OCI-LY1 (cell line): ENCODE data around the gene DNAAF5.

Experiments used
- CTCF ChIP-seq: fragments of 200-600 bp; sonication (generic), shearing (Covaris generic); IDR thresholded peaks from 2 replicates; pipeline ENCODE4 v1.5.1; 2017; ENCODE audit warnings: mild to moderate bottlenecking, antibody characterized with exemption, low read length, moderate library complexity, mixed read lengths
- EZH2 ChIP-seq: fragments of 200-600 bp; sonication (generic), shearing (Covaris generic); IDR thresholded peaks from 2 replicates; pipeline ENCODE4 v1.8.0; 2017; ENCODE audit warnings: borderline replicate concordance, mixed run types, mild to moderate bottlenecking, antibody characterized with exemption, low read length, moderate library complexity, mixed read lengths

GRCh38 chr7:706721-707120 lies 19.8 kb upstream of the DNAAF5 start:
- TF ChIP-seq CTCF (no peak), EZH2 (no peak)
